NCI-H1930 (cell line): Measurements from ENCODE around the gene NMNAT2.

Experiments
- DNase-seq, 2 experiments: peaks; one replicate each; lab custom pipeline; 2025; lab: John Stamatoyannopoulos, UW

Gene NMNAT2

GRCh38 chr1:183239220-183239742 is 178.9 kb downstream of the NMNAT2 start:
- DNase-seq: no peak

DNA sequence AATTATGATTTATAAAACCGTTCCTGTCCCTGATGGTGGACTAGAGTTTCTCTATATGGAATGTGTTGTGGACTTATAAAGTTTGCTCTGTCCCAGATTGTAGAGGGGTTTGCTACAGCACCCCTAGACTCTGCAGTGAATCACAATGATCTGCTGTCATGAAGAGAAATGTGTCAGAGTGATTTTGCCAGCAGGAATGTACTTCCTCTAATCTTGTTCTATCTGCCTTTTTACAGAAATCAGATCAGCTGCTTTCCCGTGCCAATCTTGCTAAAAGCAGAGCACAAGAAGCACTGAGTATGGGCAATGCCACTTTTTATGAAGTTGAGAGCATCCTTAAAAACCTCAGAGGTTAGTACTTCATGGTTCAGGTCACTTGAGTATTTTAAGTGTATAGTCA is 180.1 kb downstream of the NMNAT2 start:
- no peak for DNase-seq

GRCh38 chr1:183237046-183237445 is 181.1 kb downstream of the NMNAT2 start:
- DNase-seq: no peak

- DNase-seq: no peak
Measured at GRCh38 chr1:183236158-183236725, 181.9 kb downstream of the NMNAT2 start.

DNA sequence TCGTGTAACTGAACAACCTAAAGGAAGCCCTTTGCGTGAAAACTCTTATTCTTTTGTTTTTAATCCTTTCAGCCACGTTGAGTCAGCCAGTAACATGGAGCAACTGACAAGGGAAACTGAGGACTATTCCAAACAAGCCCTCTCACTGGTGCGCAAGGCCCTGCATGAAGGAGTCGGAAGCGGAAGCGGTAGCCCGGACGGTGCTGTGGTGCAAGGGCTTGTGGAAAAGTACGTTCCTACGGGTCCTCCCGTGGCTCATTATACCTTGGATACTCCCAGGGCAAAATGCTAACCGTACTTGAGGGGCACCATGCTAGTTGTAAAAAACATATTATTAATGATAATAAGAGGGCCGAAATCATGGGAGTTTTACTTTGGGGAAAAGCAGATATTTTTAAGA is 182.7 kb downstream of the NMNAT2 start:
- DNase-seq: no peak

DNA sequence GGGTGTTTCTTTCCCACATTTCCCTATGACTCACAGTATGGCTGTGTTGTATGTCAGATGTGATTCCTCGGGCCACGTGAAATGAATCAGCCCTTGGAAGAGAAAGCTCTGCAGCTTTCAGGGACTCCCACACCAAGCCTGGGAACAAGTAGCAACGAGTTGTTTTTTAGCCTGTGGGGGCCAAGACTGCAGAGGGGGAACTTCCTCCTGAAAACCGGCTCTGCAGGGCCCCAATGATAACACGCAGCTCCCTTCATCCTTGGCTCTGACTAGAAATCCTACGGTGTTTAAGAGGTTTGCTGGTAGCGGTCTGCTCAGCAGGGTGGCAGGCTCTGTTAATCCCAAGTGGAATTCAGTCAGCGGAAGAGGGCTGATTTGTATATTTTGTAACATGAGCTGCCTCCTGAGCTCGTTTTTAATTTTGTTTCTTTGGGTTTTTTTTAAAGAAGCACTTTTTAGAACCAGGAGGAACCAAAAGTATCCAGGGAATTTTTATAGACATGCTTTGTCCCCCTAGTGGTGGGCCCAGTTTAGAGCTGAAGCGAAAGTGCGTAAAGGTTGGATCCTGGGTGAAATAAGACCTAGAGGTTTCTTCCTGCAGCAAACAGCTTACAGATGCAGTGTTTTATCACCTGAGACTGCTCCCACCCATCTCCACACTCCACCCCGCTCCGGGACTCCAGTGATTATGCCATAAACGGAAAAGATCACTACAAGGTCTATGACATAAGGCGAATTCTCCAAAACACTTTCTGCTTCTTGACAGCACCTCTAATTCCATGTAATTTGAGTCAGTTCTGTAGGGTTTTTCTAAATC is 183.3 kb downstream of the NMNAT2 start:
- no peak for DNase-seq

DNA sequence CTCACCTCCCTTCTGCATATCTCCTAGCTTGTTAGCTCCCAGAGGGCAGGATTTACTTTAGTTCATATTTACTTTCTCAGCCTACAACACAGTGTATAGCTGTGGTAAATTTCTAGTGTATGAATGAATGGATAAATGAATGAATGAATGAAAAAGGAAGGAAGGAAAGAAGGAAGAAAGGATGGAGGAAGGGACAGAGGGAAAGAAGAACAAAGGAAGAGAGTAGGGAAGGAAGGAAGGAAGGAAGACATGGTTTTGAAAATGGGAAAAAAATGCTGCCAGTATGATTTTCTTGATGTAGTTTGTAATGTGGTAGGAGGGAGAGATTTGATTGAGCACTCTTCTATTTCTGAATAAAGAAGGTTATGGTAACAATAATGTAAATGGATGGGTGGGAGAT is 185.1 kb downstream of the NMNAT2 start:
- DNase-seq: no peak

DNA sequence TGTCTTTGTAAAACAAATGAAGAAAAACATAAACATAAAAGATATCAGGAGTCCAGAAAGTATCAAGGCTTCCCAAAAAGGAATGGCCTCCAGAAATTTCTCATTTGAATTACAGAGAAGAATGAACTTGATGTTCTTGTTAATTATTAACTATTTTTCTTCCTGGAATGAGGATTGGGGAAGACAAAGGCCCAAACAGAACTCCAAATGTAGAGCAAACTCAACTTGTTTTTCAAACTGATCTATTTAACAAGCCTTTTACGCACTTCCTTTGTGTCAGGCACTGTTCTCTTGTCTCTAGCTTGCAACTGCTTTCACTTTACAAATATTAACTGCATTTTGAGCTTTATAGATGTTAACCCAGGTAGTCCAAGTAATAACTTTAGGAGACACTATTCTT is 186.6 kb downstream of the NMNAT2 start:
- DNase-seq: no peak

DNA sequence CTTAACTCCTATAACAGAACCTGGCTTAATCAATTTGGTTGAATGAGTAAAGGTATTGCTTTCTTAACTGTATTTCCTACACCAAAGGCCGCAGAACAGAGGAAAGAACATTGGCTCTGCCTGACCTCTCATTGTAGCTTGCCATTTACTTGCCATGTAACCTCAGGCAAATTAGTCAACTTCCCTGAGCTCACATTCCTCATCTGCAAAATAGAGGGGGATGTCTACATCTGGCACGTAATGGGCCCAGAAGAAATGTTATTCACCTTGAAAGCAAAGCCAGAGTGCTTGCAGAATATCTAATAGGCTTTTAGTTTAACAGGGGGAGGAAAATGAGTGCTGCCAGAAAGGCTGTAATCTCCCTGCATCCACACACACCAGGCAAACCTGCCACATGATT is 187.8 kb downstream of the NMNAT2 start:
- DNase-seq: no peak

- DNase-seq: no peak
Measured at GRCh38 chr1:183228347-183229220, 189.6 kb downstream of the NMNAT2 start.

DNA sequence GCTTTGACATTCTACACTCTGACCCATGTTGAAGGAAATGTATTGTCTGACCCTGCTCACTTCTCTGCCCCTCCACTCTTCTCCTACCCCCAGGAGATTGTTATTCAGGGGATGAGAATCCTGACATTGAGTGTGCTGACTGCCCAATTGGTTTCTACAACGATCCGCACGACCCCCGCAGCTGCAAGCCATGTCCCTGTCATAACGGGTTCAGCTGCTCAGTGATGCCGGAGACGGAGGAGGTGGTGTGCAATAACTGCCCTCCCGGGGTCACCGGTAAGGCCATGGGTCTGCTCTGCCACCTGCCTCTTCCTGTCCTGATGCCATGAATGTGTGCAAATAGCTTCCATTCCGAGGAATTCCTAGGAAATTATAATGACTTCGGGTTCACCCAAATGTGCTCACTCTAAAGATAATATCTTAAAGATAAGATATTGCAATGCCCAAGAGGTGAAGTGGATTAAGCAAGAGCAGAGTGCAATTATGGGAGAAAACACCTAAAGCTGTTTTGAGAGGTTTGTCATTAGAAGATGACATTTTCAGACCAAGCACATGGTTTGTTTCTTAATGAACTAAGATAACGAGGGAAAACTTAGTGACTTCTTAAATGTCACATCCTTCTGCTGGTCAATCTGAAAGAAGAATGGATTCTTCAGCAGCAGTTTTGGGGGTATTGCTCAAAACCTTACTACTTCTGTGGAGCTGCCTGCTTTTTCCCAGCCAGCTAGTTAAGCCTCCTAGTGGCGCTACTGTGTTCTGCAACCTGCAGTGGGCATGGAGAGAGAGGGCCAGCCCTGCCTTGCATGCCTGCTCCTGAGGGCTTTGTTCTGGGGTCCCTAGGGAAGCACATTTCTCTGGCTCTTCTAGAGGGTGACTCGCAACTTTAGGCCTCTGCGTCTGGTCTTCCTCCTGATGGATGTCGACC is 190.5 kb downstream of the NMNAT2 start:
- DNase-seq: peak; percentile 7 to 27

GRCh38 chr1:183226963-183227362 is 191.2 kb downstream of the NMNAT2 start:
- no peak for DNase-seq

GRCh38 chr1:183226361-183226760 is 191.8 kb downstream of the NMNAT2 start:
- no peak for DNase-seq

GRCh38 chr1:183223467-183223866 is 194.7 kb downstream of the NMNAT2 start:
- DNase-seq: no peak

- DNase-seq: no peak
Measured at GRCh38 chr1:183222909-183223308, 195.3 kb downstream of the NMNAT2 start.

- no peak for DNase-seq
Measured at GRCh38 chr1:183219616-183220009, 198.6 kb downstream of the NMNAT2 start.

DNA sequence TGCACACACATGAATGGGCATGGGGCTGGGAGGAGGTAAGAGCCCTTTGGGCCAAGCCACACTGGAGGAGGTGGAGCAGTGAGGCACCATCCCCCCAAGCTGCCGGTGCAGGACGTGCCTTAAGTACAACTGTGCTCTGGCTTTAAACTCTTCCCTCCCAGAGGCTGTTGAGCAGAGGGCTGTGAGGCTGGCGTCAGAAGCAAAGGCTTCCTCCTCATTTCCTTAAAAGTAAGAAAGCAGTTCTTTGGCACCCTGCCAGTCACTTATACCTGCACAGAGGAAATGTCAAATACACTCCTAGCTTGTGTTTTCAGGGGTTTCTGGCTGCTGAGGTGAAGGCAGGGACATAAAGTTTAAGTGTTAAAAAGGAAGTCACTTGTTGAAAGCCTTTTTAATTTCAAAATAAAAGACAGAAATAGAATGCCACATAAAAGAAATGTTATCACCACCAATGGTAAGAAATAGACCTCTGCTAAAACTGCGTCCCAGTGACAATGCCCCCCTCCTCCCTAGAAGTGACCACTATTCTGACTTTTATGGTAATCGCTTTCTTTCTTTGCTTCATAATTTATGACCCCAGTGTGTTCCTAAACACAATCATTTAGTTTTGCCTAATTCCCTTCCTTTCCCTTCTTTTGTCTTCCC is 199.1 kb downstream of the NMNAT2 start:
- no peak for DNase-seq

- no peak for DNase-seq
Measured at GRCh38 chr1:183218027-183218618, 200.1 kb downstream of the NMNAT2 start.

DNA sequence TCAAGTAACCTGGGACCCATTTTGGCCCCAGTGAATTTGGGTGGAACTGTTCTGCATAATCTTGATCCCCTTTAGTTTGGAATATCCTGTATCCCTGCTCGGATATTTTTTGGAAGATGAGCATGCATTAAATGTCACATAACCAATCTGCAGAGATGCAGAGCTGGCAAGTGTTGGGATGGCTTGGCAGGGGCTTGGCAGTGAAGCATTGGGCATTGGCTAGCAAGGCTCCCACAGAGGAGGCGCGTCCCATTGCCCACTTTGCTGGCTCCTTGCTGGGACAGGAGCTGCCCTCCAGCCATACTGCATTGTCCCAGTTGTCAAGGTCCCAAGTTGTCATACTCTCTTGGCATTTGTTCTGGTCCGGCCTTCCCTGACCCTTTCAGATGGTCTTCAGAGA is 202.2 kb downstream of the NMNAT2 start:
- no peak for DNase-seq

DNA sequence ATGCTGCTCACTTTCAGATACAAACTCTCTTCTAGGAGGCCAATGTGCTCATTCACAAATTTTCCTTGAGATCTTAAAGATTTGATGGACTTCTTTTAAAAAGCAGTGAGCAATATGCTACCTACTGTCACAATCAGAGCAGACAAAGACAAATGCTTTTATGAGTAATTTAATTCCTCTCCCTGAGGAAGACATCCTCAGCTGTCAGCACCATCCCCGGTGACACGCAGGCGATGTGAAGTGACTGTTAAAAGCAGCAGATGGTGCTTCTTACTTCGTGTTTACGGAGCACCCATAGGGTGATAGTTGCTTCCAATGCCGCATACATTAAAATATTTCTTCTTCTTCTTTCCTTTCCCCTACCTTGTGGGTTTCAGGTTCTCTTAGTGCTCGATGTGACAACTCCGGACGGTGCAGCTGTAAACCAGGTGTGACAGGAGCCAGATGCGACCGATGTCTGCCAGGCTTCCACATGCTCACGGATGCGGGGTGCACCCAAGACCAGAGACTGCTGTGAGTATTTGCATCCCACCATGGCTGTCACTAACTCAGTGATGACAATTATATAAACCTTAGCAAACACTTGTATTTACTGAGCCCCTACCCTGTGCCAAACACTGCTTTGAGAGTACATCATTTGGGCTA is 203.0 kb downstream of the NMNAT2 start:
- no peak for DNase-seq
